IMR-90 (cell line): ENCODE measurements around the gene ATXN1. TPM values are rescaled to one million over a fixed set of nuclear protein-coding genes. Genes with fewer than 3 reads are reported as not detected.
A peak's percentile ranks its signal among the peaks of the same experiment; 100 is the strongest.

Experiments
- ATAC-seq: fragments of 200-7000 bp; cut with Tn5 transposase; 2 replicates; pipeline ENCODE4 v1.9.1; 2020; ENCODE audit warnings: low read depth, mild to moderate bottlenecking, moderate library complexity
- BruUV-seq: library from RNA; stranded (reverse); fragments of 400-500 nt; replicated peaks from 2 replicates; lab custom pipeline; 2021; lab: Mats Ljungman, UMichigan
- CTCF ChIA-PET: fragments of 300-600 bp; formaldehyde crosslinking; extraction: SDS; loops from one replicate; lab custom pipeline; 2021; ENCODE audit warnings: antibody characterized with exemption; lab: Yijun Ruan, JAX
- POLR2A ChIA-PET: fragments of 300-600 bp; sonication (Branson Sonifier 250); formaldehyde crosslinking; loops from one replicate; lab custom pipeline; 2022; ENCODE audit warnings: antibody characterized with exemption; ENCODE audit not compliant: unreplicated experiment; lab: Charles Lee
- DNase-seq: peaks from one replicate; pipeline ENCODE4 v3.0.0; 2013
- H2AFZ ChIP-seq: replicated peaks from 2 replicates; pipeline ENCODE3; 2013; ENCODE audit warnings: low read length, mild to moderate bottlenecking; ENCODE audit not compliant: poor library complexity
- H2AK5ac ChIP-seq: 2 replicates; pipeline ENCODE4 v1.6.1; 2013; ENCODE audit warnings: low read depth, low read length, inconsistent platforms
- H2AK9ac ChIP-seq: replicated peaks from 2 replicates; pipeline ENCODE3; 2013; ENCODE audit warnings: mild to moderate bottlenecking, low read depth, low read length, moderate library complexity; ENCODE audit not compliant: poor library complexity
- H2BK120ac ChIP-seq: 2 replicates; pipeline ENCODE4 v1.6.1; 2013; ENCODE audit warnings: low read depth, low read length, inconsistent platforms
- H2BK15ac ChIP-seq: 3 replicates; pipeline ENCODE4 v1.6.1; 2013; ENCODE audit warnings: low read depth, low read length, inconsistent platforms
- H2BK20ac ChIP-seq: 2 replicates; pipeline ENCODE4 v1.6.1; 2013; ENCODE audit warnings: low read depth, mild to moderate bottlenecking, inconsistent platforms, low read length, moderate library complexity
- H2BK5ac ChIP-seq: 2 replicates; pipeline ENCODE4 v1.6.1; 2013; ENCODE audit warnings: mild to moderate bottlenecking, low read depth, low read length, inconsistent platforms; ENCODE audit not compliant: poor library complexity, severe bottlenecking
- H3K14ac ChIP-seq: replicated peaks from 2 replicates; pipeline ENCODE4 v1.6.1; 2013; ENCODE audit warnings: low read depth, low read length, inconsistent platforms
- H3K18ac ChIP-seq: 2 replicates; pipeline ENCODE4 v1.6.1; 2013; ENCODE audit warnings: low read depth, low read length, control low read depth
- H3K23ac ChIP-seq: 2 replicates; pipeline ENCODE4 v1.6.1; 2013; ENCODE audit warnings: low read depth, low read length, inconsistent platforms
- H3K27ac ChIP-seq: 2 replicates; pipeline ENCODE4 v1.5.1; 2013; ENCODE audit warnings: mild to moderate bottlenecking, control low read depth, low read length; ENCODE audit not compliant: insufficient read depth
- H3K27me3 ChIP-seq: 2 replicates; pipeline ENCODE4 v1.6.1; 2013; ENCODE audit warnings: low read length; ENCODE audit not compliant: control insufficient read depth, insufficient read depth
- H3K36me3 ChIP-seq: 2 replicates; pipeline ENCODE4 v1.6.1; 2013; ENCODE audit warnings: low read length, mixed read lengths; ENCODE audit not compliant: control insufficient read depth, insufficient read depth
- H3K4ac ChIP-seq: 2 replicates; pipeline ENCODE4 v1.6.1; 2013; ENCODE audit warnings: low read depth, low read length, inconsistent platforms
- H3K4me1 ChIP-seq: 2 replicates; pipeline ENCODE4 v1.6.1; 2013; ENCODE audit warnings: low read length, mixed read lengths; ENCODE audit not compliant: control insufficient read depth, insufficient read depth
- H3K4me2 ChIP-seq: 2 replicates; pipeline ENCODE4 v1.6.1; 2013; ENCODE audit warnings: low read depth, mild to moderate bottlenecking, control low read depth, low read length, moderate library complexity
- H3K4me3 ChIP-seq: 2 replicates; pipeline ENCODE4 v1.5.1; 2013; ENCODE audit warnings: low read depth, mild to moderate bottlenecking, control low read depth, low read length, moderate library complexity; ENCODE audit not compliant: insufficient read depth
- H3K56ac ChIP-seq: 2 replicates; pipeline ENCODE4 v1.6.1; 2013; ENCODE audit warnings: low read length, inconsistent platforms; ENCODE audit not compliant: insufficient read depth; ENCODE audit errors: extremely low read depth
- H3K79me1 ChIP-seq, 2 experiments: 2 replicates each; pipeline ENCODE4 v1.6.1; 2013; ENCODE audit warnings: low read length in 2 of 2, inconsistent platforms in 1 of 2, low read depth in 1 of 2
- H3K9ac ChIP-seq: 2 replicates; pipeline ENCODE4 v1.6.1; 2013; ENCODE audit warnings: low read depth, low read length, control low read depth
- H3K9me1 ChIP-seq: 2 replicates; pipeline ENCODE4 v1.6.1; 2013; ENCODE audit warnings: low read length, inconsistent platforms; ENCODE audit not compliant: insufficient read depth
- H3K9me3 ChIP-seq: 2 replicates; pipeline ENCODE4 v1.6.1; 2013; ENCODE audit warnings: low read length; ENCODE audit not compliant: control insufficient read depth, insufficient read depth
- H4K20me1 ChIP-seq: 2 replicates; pipeline ENCODE4 v1.6.1; 2013; ENCODE audit warnings: low read length, inconsistent platforms; ENCODE audit not compliant: insufficient read depth
- H4K5ac ChIP-seq: 2 replicates; pipeline ENCODE4 v1.6.1; 2013; ENCODE audit warnings: mild to moderate bottlenecking, low read depth, low read length, control low read depth
- H4K8ac ChIP-seq, 2 experiments: 2 replicates each; pipeline ENCODE4 v1.6.1; 2013; ENCODE audit warnings: low read depth in 2 of 2, low read length in 2 of 2, control low read depth in 1 of 2, inconsistent platforms in 1 of 2
- H4K91ac ChIP-seq: 2 replicates; pipeline ENCODE4 v1.6.1; 2013; ENCODE audit warnings: low read depth, low read length, inconsistent platforms; ENCODE audit not compliant: insufficient read depth
- BHLHE40 ChIP-seq: fragments of 150-350 bp; IDR thresholded peaks from 2 replicates; pipeline ENCODE4 v1.6.1; 2016; ENCODE audit warnings: mild to moderate bottlenecking, low read depth, low read length
- FOS ChIP-seq: fragments of 150-350 bp; IDR thresholded peaks from 2 replicates; pipeline ENCODE4 v1.6.1; 2016; ENCODE audit warnings: low read depth, low read length
- MAFK ChIP-seq: IDR thresholded peaks from 2 replicates; pipeline ENCODE4 v1.6.1; 2012; ENCODE audit warnings: low read depth, low read length, improper control_type of control experiment
- MAZ ChIP-seq: IDR thresholded peaks from 2 replicates; pipeline ENCODE4 v1.6.1; 2012; ENCODE audit warnings: low read depth, mild to moderate bottlenecking, low read length, improper control_type of control experiment, moderate library complexity, borderline replicate concordance
- MXI1 ChIP-seq: IDR thresholded peaks from 2 replicates; pipeline ENCODE4 v1.6.1; 2012; ENCODE audit warnings: low read depth, mild to moderate bottlenecking, low read length, moderate library complexity, borderline replicate concordance
- NFE2L2 ChIP-seq: fragments of 150-350 bp; IDR thresholded peaks from 2 replicates; pipeline ENCODE4 v1.6.1; 2016; ENCODE audit warnings: low read depth, mild to moderate bottlenecking, low read length
- POLR2A ChIP-seq: IDR thresholded peaks from 2 replicates; pipeline ENCODE4 v1.6.1; 2012; ENCODE audit warnings: mild to moderate bottlenecking, low read depth, low read length
- RCOR1 ChIP-seq: IDR thresholded peaks from 2 replicates; pipeline ENCODE4 v1.6.1; 2012; ENCODE audit warnings: mild to moderate bottlenecking, low read length, improper control_type of control experiment; ENCODE audit not compliant: insufficient replicate concordance
- RFX5 ChIP-seq: IDR thresholded peaks from 2 replicates; pipeline ENCODE4 v1.8.0; 2012; ENCODE audit warnings: low read depth, mild to moderate bottlenecking, low read length, moderate library complexity
- SMC3 ChIP-seq: fragments of 150-350 bp; IDR thresholded peaks from 2 replicates; pipeline ENCODE4 v1.6.1; 2016; ENCODE audit warnings: low read depth, mild to moderate bottlenecking, antibody characterized with exemption, low read length, moderate library complexity
- USF2 ChIP-seq: fragments of 150-350 bp; IDR thresholded peaks from 2 replicates; pipeline ENCODE4 v1.6.1; 2017; ENCODE audit warnings: mild to moderate bottlenecking, antibody characterized with exemption, low read length, low read depth
- dilution Hi-C: fragments of 300-500 bp; cut with HindIII; formaldehyde crosslinking; loops from one replicate; pipeline ENCODE4 v1.14.3; 2018; ENCODE audit warnings: low sequenced_read_pairs; ENCODE audit not compliant: unreplicated experiment
- in situ Hi-C: fragments of 300-500 bp; cut with MboI; formaldehyde crosslinking; loops from 3 replicates; pipeline ENCODE4 v1.14.3; 2019; ENCODE audit warnings: low sequenced_read_pairs, inconsistent platforms, mixed read lengths
- intact Hi-C: fragments of 100-400 bp; cut with micrococcal nuclease; formaldehyde crosslinking; loops from 2 replicates; pipeline ENCODE4 v1.10.0; 2022
- polyA plus RNA-seq, 3 experiments: library from polyadenylated mRNA; depleted of rRNA; stranded (reverse); fragments of >200 nt; gene quantifications; 2 replicates each; pipeline ENCODE4 v1.2.3, GENCODE V29; 2012; ENCODE audit warnings: low replicate concordance in 1 of 3
- total RNA-seq: library from RNA; depleted of rRNA; stranded (reverse); fragments of >200 nt; gene quantifications from 2 replicates; pipeline ENCODE4 v1.2.3, GENCODE V29; 2012
- TF ChIP-seq, protein P1 (sequence below): fragments of 150-350 bp; IDR thresholded peaks from 2 replicates; pipeline ENCODE4 v1.6.1; 2016; ENCODE audit warnings: low read depth, mild to moderate bottlenecking, low read length, moderate library complexity, borderline replicate concordance

ATXN1 gene
- total and polyA plus RNA-seq, 2 of the 4 experiments (the other 2 are of a cell fraction): 7.3 to 11.1 TPM

DNA sequence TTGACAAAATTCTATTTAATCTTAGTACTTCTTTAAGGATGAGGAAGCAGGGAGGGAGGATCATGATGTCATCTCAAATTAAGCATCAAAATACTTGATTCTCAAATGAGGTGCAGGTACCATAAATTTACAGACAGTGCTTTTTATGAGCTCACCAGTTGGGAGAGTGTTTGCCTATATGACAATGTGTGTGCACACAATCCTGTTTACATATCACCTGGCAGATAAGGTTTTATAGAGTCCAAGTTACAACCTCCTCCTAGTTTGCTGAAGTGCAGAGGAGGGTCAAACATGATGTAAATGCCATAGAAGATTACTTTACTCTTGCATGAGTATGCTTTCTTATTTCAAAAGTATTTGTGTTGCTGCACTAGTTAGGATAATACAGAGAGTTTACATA lies 6.4 kb downstream of the ATXN1 start:
- Histone ChIP-seq H3K4ac (no peak overlapping the region), H2AK9ac (no peak overlapping the region), H3K9me3 (no peaks in the 10 kb centered on the region), H2AFZ (no peak overlapping the region), H3K14ac (0 out of 2 replicates have a peak overlapping the region, but pooled peaks have one; percentile 20), H3K27ac (no peak overlapping the region), H3K23ac (0 out of 2 replicates have a peak overlapping the region, but pooled peaks have one; percentile 19), H4K91ac (no peak overlapping the region), H3K9ac (no peak overlapping the region), H3K56ac (no peak overlapping the region), H4K5ac (no peak overlapping the region), H2BK15ac (no peak overlapping the region), H3K18ac (no peak overlapping the region), H3K79me1 (peaks cover 14 to 57% of the 10 kb centered on the region in 2 experiments), H3K27me3 (no peaks in the 10 kb centered on the region), H3K4me2 (no peak overlapping the region), H2BK120ac (no peak overlapping the region), H2AK5ac (no peak overlapping the region; the same call in 1 of the 2 replicates), H3K4me3 (no peak overlapping the region), H4K20me1 (peaks cover 43% of the 10 kb centered on the region; the same call in 1 of the 2 replicates), H3K4me1 (peaks cover 12% of the 10 kb centered on the region), H4K8ac (no peak overlapping the region), H2BK20ac (no peak overlapping the region), H3K9me1 (peaks cover 14% of the 10 kb centered on the region), H3K36me3 (peaks cover 4% of the 10 kb centered on the region), H2BK5ac (no peak overlapping the region)
- in situ Hi-C loops (no loop called here), intact Hi-C loops (no loop called here), dilution Hi-C loops (no loop called here)
- ATAC-seq (no peak), DNase-seq (no peak)
- ChIA-PET CTCF (no interaction called here), POLR2A (no interaction called here)
- no peak for TF ChIP-seq MXI1
- no peak for TF ChIP-seq FOS
- no peak for TF ChIP-seq RCOR1
- no peak for TF ChIP-seq BHLHE40
- no peak for TF ChIP-seq MAZ
- no peak for TF ChIP-seq USF2
- TF ChIP-seq NFE2L2: no peak
- no peak for TF ChIP-seq SMC3
- no peak for TF ChIP-seq POLR2A
- no peak for TF ChIP-seq RFX5
- TF ChIP-seq MAFK: no peak
- TF ChIP-seq, protein P1, sequence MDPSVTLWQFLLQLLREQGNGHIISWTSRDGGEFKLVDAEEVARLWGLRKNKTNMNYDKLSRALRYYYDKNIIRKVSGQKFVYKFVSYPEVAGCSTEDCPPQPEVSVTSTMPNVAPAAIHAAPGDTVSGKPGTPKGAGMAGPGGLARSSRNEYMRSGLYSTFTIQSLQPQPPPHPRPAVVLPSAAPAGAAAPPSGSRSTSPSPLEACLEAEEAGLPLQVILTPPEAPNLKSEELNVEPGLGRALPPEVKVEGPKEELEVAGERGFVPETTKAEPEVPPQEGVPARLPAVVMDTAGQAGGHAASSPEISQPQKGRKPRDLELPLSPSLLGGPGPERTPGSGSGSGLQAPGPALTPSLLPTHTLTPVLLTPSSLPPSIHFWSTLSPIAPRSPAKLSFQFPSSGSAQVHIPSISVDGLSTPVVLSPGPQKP: no peak
- no TSS peak for BruUV-seq
